ENCODE data around the gene DRC7.

Gene DRC7

GRCh38 chr16:57666353-57667047 is 28.1 kb upstream of the DRC7 start:
- H3K27ac ChIP-seq: no peak overlapping the region
- TF ChIP-seq CTCF (conservative IDR thresholded peaks at IDR 0.05) (no peak), ZFX (IDR thresholded peaks at IDR 0.05) (no peak)

DNA sequence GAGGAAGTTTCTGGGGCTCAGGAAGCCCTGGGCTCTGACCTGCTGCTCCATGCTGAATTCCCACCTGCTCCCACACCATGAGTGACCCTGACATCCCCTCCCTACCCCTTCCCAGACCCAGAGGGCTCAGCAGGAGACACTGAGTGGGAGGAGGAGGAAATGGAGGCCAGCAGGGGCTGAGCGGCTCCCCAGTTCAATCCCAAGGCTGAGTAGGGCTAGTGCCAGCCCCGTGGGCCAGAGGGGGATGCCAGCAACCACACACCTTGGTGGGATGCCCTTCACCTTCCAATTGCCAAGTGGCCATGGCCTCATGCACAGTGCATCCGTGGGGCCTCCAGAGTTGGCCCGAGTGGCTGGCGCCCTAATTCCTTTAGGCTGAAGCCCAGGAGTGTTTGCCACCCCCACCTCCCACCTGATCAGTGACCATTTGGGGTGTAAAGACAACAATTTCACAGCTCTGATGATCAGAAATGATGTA is 27.5 kb upstream of the DRC7 start:
- no peak overlapping the region for H3K27ac ChIP-seq
- no peak for TF ChIP-seq ZFX (IDR thresholded peaks at IDR 0.05)
- no peak for TF ChIP-seq CTCF (conservative IDR thresholded peaks at IDR 0.05)

DNA sequence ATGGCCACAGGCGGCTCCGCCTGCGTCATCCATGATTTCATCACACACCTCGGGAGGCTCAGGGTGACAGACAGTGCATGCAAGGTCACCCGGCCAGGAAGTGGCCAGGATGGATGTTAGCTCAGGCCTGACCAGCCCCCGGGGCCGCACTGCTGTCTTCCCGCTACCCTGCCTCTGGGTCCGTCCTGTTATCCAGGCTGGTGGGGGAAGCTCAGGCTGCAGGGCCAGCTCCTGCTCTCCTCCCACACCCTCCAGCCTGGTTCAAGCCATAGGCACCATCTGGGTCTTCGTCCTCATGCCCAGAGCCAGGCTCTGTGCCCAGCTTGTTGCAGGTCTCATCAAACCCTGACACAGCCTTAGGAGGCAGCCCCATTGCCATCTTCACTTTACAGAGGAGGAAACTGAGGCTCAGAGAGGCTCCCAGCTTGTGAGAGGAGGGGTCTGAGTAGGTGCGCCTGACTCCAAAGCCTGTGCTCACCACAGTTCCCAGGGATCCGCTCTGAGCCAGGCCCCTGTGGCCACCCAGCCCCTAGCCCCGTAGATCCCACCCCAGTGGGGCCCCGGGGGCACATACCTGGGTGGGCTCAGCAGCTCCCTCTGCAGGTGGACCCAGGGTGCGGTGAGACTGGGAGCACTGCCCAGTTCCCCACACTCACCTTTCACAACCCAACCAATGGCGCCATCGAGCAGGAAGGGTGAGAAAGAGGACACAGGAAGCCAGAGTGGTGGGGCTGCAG is 26.9 kb upstream of the DRC7 start:
- H3K27ac ChIP-seq: no peak overlapping the region
- TF ChIP-seq CTCF (conservative IDR thresholded peaks at IDR 0.05) (no peak), ZFX (IDR thresholded peaks at IDR 0.05) (no peak)

- TF ChIP-seq CTCF (conservative IDR thresholded peaks at IDR 0.05) (no peak; the same call in 1 of the 2 replicates), ZFX (IDR thresholded peaks at IDR 0.05) (no peak)
- H3K27ac ChIP-seq: no peak within 1 kb of the TSS
Measured at GRCh38 chr16:57668263-57668571, 26.4 kb upstream of the DRC7 start, which contains the start of gene ADGRG3. Gene ADGRG3 (plus strand): TSS chr16:57668306. CDS start chr16:57668348, 42 bp downstream.

DNA sequence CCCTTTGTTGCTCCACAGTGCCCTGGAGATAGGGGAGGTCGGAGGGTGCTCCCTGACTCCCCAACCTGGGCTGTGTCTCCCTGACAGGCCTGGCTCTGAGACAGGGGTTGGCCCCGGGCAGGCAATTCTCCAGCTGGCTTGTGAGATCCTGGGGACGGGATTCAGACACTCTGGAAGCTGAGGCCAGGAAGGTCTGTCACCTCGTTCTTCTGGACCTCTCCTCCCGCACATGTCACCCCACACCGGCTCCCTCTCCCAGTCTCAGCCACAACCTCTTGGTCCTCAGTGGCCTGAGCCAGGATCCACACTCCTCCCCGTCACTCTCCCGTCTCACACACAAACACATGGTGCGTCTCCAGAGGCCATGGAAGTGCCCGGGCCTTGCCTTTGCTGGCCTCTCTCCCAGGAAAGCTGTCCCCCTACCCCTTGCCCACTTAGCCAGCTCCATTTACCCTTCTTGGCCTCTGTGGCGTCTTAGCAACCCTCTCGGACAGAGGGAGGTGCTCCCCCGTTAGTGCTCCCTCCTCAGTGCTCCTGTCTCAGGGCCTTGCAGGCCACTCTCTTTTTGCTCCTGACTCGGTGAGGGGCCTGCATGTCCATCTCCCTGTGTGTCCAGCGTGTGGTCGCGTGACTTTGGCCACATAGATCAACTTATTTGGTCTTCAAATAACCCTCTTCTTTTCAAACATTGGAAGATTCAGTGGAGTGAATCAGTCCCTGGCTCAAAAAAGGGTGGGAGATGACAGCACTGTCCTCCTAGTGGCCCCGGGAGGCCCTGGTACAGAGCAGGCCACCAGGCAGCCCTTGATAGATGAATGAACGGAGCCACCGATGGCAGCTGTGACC is 25.8 kb upstream of the DRC7 start:
- H3K27ac ChIP-seq: no peak overlapping the region
- no peak for TF ChIP-seq CTCF (conservative IDR thresholded peaks at IDR 0.05)
- TF ChIP-seq ZFX (IDR thresholded peaks at IDR 0.05): no peak

GRCh38 chr16:57669476-57670162 is 25.0 kb upstream of the DRC7 start:
- TF ChIP-seq ZFX (IDR thresholded peaks at IDR 0.05): no peak
- no peak for TF ChIP-seq CTCF (conservative IDR thresholded peaks at IDR 0.05)
- no peak overlapping the region for H3K27ac ChIP-seq

Measured in C4-2B (cell line).